Measurements from ENCODE around the gene CAP2. TPM values are rescaled to one million over a fixed set of nuclear protein-coding genes. Genes with fewer than 3 reads are reported as not detected.

The CAP2 gene
- total and polyA plus RNA-seq, 9 of the 15 experiments (the other 6 are each of a cell fraction or from before 2014, with no cell fraction given), result not detected

GRCh38 chr6:17493286-17493685 lies 99.9 kb downstream of the CAP2 start (continued):
- TF ChIP-seq YY1 (IDR thresholded peaks at IDR 0.05; ENCODE audit: borderline replicate concordance in 1 of 3, control insufficient read depth in 1 of 3, extremely low read depth in 1 of 3, insufficient read depth in 3 of 3, insufficient read length in 1 of 3, insufficient replicate concordance in 2 of 3, low read depth in 1 of 3, low read length in 2 of 3), result peak in 1 of 3 experiments; percentile 58
- no peak for TF ChIP-seq ZNF717 (CRISPR knock-in tag; IDR thresholded peaks at IDR 0.05)
- no peak for TF ChIP-seq PHF21A (IDR thresholded peaks at IDR 0.05; ENCODE audit: borderline replicate concordance, low read depth)
- TF ChIP-seq C11orf30 (IDR thresholded peaks at IDR 0.05; ENCODE audit: low read depth), result peak; percentile 90
- no peak for TF ChIP-seq CTBP1 (IDR thresholded peaks at IDR 0.05; ENCODE audit: borderline replicate concordance)
- no peak for TF ChIP-seq ELF4 (CRISPR knock-in tag; IDR thresholded peaks at IDR 0.05)
- no peak for TF ChIP-seq MECOM (CRISPR knock-in tag; IDR thresholded peaks at IDR 0.05)
- no peak for TF ChIP-seq ETV1 (tag; conservative IDR thresholded peaks at IDR 0.05; ENCODE audit: low read depth)
- TF ChIP-seq MAFG (tag; conservative IDR thresholded peaks at IDR 0.05), result peak; percentile 97
- TF ChIP-seq ZNF316 (IDR thresholded peaks at IDR 0.05), result peak; percentile 91
- no peak for TF ChIP-seq CCAR2 (IDR thresholded peaks at IDR 0.05; ENCODE audit: low read depth, low read length)
- TF ChIP-seq NFE2L1 (tag; IDR thresholded peaks at IDR 0.05; ENCODE audit: borderline replicate concordance, low read depth), result peak; percentile 95
- no peak for TF ChIP-seq ZNF121 (CRISPR knock-in tag; conservative IDR thresholded peaks at IDR 0.05)
- no peak for TF ChIP-seq ZNF75A (CRISPR knock-in tag; IDR thresholded peaks at IDR 0.05)
- TF ChIP-seq NFATC3 (IDR thresholded peaks at IDR 0.05), result no peak
- no peak for TF ChIP-seq ZNF282 (CRISPR knock-in tag; IDR thresholded peaks at IDR 0.05)
- no peak for TF ChIP-seq USF1 (CRISPR knock-in tag; IDR thresholded peaks at IDR 0.05)
- TF ChIP-seq MLLT1 (IDR thresholded peaks at IDR 0.05), result no peak
- TF ChIP-seq POLR2G (IDR thresholded peaks at IDR 0.05; ENCODE audit: low read depth, low read length), result no peak
- no peak for TF ChIP-seq JUN (IDR thresholded peaks at IDR 0.05; ENCODE audit: borderline replicate concordance, low read depth, low read length)
- no peak for TF ChIP-seq JUN (CRISPR knock-in tag; IDR thresholded peaks at IDR 0.05; ENCODE audit: borderline replicate concordance)
- TF ChIP-seq DPF2 (IDR thresholded peaks at IDR 0.05), result 0 out of 2 replicates have a peak, but pooled peaks have one; percentile 14
- no peak for TF ChIP-seq HINFP (tag; conservative IDR thresholded peaks at IDR 0.05; ENCODE audit: low read depth)
- TF ChIP-seq JUND (IDR thresholded peaks at IDR 0.05; ENCODE audit: borderline replicate concordance, low read depth, low read length), result peak; percentile 37; the same call in 1 of the 2 replicates
- TF ChIP-seq JUND (tag; IDR thresholded peaks at IDR 0.05; ENCODE audit: borderline replicate concordance, low read depth, low read length), result no peak; the same call in 2 of the 3 replicates
- peak; percentile 95 for TF ChIP-seq NFE2 (IDR thresholded peaks at IDR 0.05; ENCODE audit: low read depth)
- TF ChIP-seq ZNF551 (CRISPR knock-in tag; IDR thresholded peaks at IDR 0.05), result no peak
- no peak for TF ChIP-seq ILK (tag; IDR thresholded peaks at IDR 0.05; ENCODE audit: borderline replicate concordance, low read depth)
